Kidney (tissue), 14 donors: Measurements from ENCODE around the gene VGLL4. TPM values are rescaled to one million over a fixed set of nuclear protein-coding genes. Genes with fewer than 3 reads are reported as not detected.

Experiments used
- DNase-seq, 5 donors: peaks; one replicate each; pipeline ENCODE4 v3.0.0-alpha.2; 2013 to 2020
- FAIRE-seq: peaks from 2 replicates; lab custom pipeline; 2012; peaks lifted over from hg19 to GRCh38; lab: Jason Lieb, UNC
- H3K27ac ChIP-seq, 2 donors: one replicate each; pipeline ENCODE4 v1.7.0; 2013; ENCODE audit warnings: low read depth in 2 of 2, low read length in 2 of 2, inconsistent platforms in 1 of 2
- H3K27me3 ChIP-seq: one replicate; pipeline ENCODE4 v1.7.1; 2013; ENCODE audit warnings: low read length, inconsistent platforms; ENCODE audit not compliant: control insufficient read depth, insufficient read depth
- H3K36me3 ChIP-seq, 3 donors: one replicate each; pipeline versions ENCODE4 v1.7.0 to v1.7.1; 2013; ENCODE audit warnings: low read length in 3 of 3, control low read depth in 1 of 3, inconsistent platforms in 1 of 3; ENCODE audit not compliant: insufficient read depth in 3 of 3, control insufficient read depth in 2 of 3
- H3K4me1 ChIP-seq, 3 donors: one replicate each; pipeline versions ENCODE4 v1.7.0 to v1.7.1; 2013; ENCODE audit warnings: low read length in 3 of 3, inconsistent platforms in 1 of 3, low read depth in 1 of 3; ENCODE audit not compliant: control insufficient read depth in 2 of 3, insufficient read depth in 2 of 3
- H3K4me3 ChIP-seq, 3 donors: one replicate each; pipeline versions ENCODE4 v1.7.0 to v1.8.1; 2013; ENCODE audit warnings: low read length in 3 of 3, control low read depth in 1 of 3, inconsistent platforms in 1 of 3
- H3K9ac ChIP-seq, 3 donors: one replicate each; pipeline versions ENCODE4 v1.7.0 to v1.7.1; 2013; ENCODE audit warnings: low read length in 3 of 3, control low read depth in 1 of 3, inconsistent platforms in 1 of 3
- H3K9me3 ChIP-seq, 3 donors: one replicate each; pipeline versions ENCODE4 v1.7.0 to v1.7.1; 2013; ENCODE audit warnings: low read length in 3 of 3, control low read depth in 1 of 3, inconsistent platforms in 1 of 3; ENCODE audit not compliant: control insufficient read depth in 2 of 3, insufficient read depth in 1 of 3
- CTCF ChIP-seq: IDR thresholded peaks from 3 replicates; pipeline ENCODE4 v1.5.1; 2012; ENCODE audit warnings: mild to moderate bottlenecking, moderate library complexity, borderline replicate concordance; ENCODE audit not compliant: insufficient read depth; ENCODE audit errors: extremely low read depth
- intact Hi-C: fragments of 100-400 bp; cut with DNase I; formaldehyde crosslinking; loops from one replicate; pipeline ENCODE4 v1.11.1; 2022
- polyA plus RNA-seq: library from polyadenylated mRNA; stranded (reverse); fragments of 350-450 nt; fragmentation: Illumina TruSeq; extraction: RNeasy Lipid Tissue Mini Kit (QIAGEN cat#74804); gene quantifications from one replicate; pipeline ENCODE4 v1.2.3, GENCODE V29; 2014; ENCODE audit warnings: low read depth, low replicate concordance; ENCODE audit not compliant: insufficient read depth
- total RNA-seq: library from RNA; stranded (reverse); fragmentation: NEBNext Ultra II Directional; extraction: Animal tissue kit (Norgen Biotek cat#: 25700); gene quantifications from one replicate; pipeline ENCODE4 v1.2.1, GENCODE V29; 2021
- donor health status: control.
- donor health status: control.
- donor health status: control.
- donor health status: control.
- donor health status: control.
- donor health status: DM: yes; HTN: yes; CAD: no.
- donor health status: Normal renal cell carcinoma (clear cell type).

The VGLL4 gene
- total and polyA plus RNA-seq, 2 donors from 2014 or later = 41.4 to 78.5 TPM

GRCh38 chr3:11589706-11590105 is 54.0 kb downstream of the VGLL4 start:
- no peaks in the 10 kb centered on the region for H3K9me3 ChIP-seq
- H3K9ac ChIP-seq = no peak overlapping the region
- H3K36me3 ChIP-seq = no peaks in the 10 kb centered on the region
- no peak overlapping the region for H3K4me3 ChIP-seq
- intact Hi-C loops = no loop called here
- H3K27me3 ChIP-seq = no peaks in the 10 kb centered on the region
- peaks cover 31 to 40% (median 36%) of the 10 kb centered on the region in 3 donors for H3K4me1 ChIP-seq
- FAIRE-seq (no peak), DNase-seq (no peak)
- no peak for TF ChIP-seq CTCF
- H3K27ac ChIP-seq = peak overlapping the region in 1 of 2 donors; percentile 57

- TF ChIP-seq CTCF = no peak
- DNase-seq = no peak
- H3K27ac ChIP-seq = no peak overlapping the region
- peaks cover 31 to 40% (median 35%) of the 10 kb centered on the region in 3 donors for H3K4me1 ChIP-seq
- FAIRE-seq = no peak
- no peaks in the 10 kb centered on the region for H3K36me3 ChIP-seq
- no peak overlapping the region for H3K4me3 ChIP-seq
- no peaks in the 10 kb centered on the region for H3K9me3 ChIP-seq
- H3K9ac ChIP-seq = no peak overlapping the region
- intact Hi-C loops = no loop called here
- H3K27me3 ChIP-seq = no peaks in the 10 kb centered on the region
These were observed 55.0 kb downstream of the VGLL4 start for GRCh38 chr3:11588755-11589154.

- no peaks in the 10 kb centered on the region for H3K27me3 ChIP-seq
- TF ChIP-seq CTCF = no peak
- intact Hi-C loops = no loop called here
- H3K9ac ChIP-seq = no peak overlapping the region
- no peaks in the 10 kb centered on the region for H3K36me3 ChIP-seq
- peaks cover 31 to 36% (median 32%) of the 10 kb centered on the region in 3 donors for H3K4me1 ChIP-seq
- H3K27ac ChIP-seq = no peak overlapping the region
- DNase-seq (no peak), FAIRE-seq (no peak)
- no peak overlapping the region for H3K4me3 ChIP-seq
- H3K9me3 ChIP-seq = no peaks in the 10 kb centered on the region
These were observed 55.4 kb downstream of the VGLL4 start for GRCh38 chr3:11588338-11588737.

GRCh38 chr3:11587766-11588165 is 55.9 kb downstream of the VGLL4 start:
- FAIRE-seq = no peak
- Histone ChIP-seq H3K9me3 (no peaks in the 10 kb centered on the region), H3K36me3 (no peaks in the 10 kb centered on the region), H3K4me1 (peaks cover 30 to 36% (median 33%) of the 10 kb centered on the region in 3 donors), H3K4me3 (no peak overlapping the region), H3K27me3 (no peaks in the 10 kb centered on the region), H3K27ac (no peak overlapping the region), H3K9ac (no peak overlapping the region)
- no peak for DNase-seq
- intact Hi-C loops = no loop called here
- no peak for TF ChIP-seq CTCF
